Testis (tissue), 3 donors: ENCODE data around the gene ARRDC2. TPM values are rescaled to one million over a fixed set of nuclear protein-coding genes. Genes with fewer than 3 reads are reported as not detected.

Experiments used
- polyA plus RNA-seq: library from polyadenylated mRNA; stranded (reverse); fragments of 350-450 nt; fragmentation: Illumina TruSeq; extraction: RNeasy Lipid Tissue Mini Kit (QIAGEN cat#74804); gene quantifications from one replicate; pipeline ENCODE4 v1.2.3, GENCODE V29; 2014; ENCODE audit warnings: low read depth, low replicate concordance; ENCODE audit not compliant: insufficient read depth
- small RNA-seq, 2 donors: library from RNA; depleted of rRNA; stranded (forward); fragments of <200 nt; gene quantifications; one replicate each; pipeline ENCODE3, GENCODE V24; 2016
- total RNA-seq, 2 donors: library from RNA; depleted of rRNA; stranded (reverse); fragments of >200 nt; gene quantifications; one replicate each; pipeline ENCODE4 v1.2.3, GENCODE V29; 2016

The ARRDC2 gene
- total and polyA plus RNA-seq, 3 donors from 2014 or later, result 10.3 to 15.3 (median 13.0) TPM

Small RNA genes lying within 50 kb of the gene (small RNA-seq; reads per million reads assigned to genes)
- gene RNA5SP468, result 0 reads per million in 2 donors

Other genes starting within 250 kb of the ARRDC2 start
- under 1 TPM; 0.19 to 0.71 TPM for gene B3GNT3, start 213.0 kb upstream of the ARRDC2 start, total RNA-seq
- 0.63 TPM for gene B3GNT3, start 213.0 kb upstream of the ARRDC2 start, polyA plus RNA-seq
- 100 to 1,000 TPM in 1 of 2 donors, 10 to 100 TPM in 1; 39.0 to 183 TPM for gene INSL3, start 186.7 kb upstream of the ARRDC2 start, total RNA-seq
- gene INSL3, start 186.7 kb upstream of the ARRDC2 start, polyA plus RNA-seq, result 1,477 TPM
- gene JAK3, start 160.2 kb upstream of the ARRDC2 start, total RNA-seq, result 10 to 100 TPM in 1 of 2 donors, 1 to 10 TPM in 1; 5.0 to 10.5 TPM
- gene JAK3, start 160.2 kb upstream of the ARRDC2 start, polyA plus RNA-seq, result 3.5 TPM
- 1,000 to 10,000 TPM in 1 of 2 donors, 100 to 1,000 TPM in 1; 551 to 1,098 TPM for gene RPL18A, start 148.3 kb upstream of the ARRDC2 start, total RNA-seq
- gene RPL18A, start 148.3 kb upstream of the ARRDC2 start, polyA plus RNA-seq, result 828 TPM
- 1 to 10 TPM in 1 of 2 donors, under 1 TPM in 1; 0.79 to 1.4 TPM for gene SLC5A5, start 136.2 kb upstream of the ARRDC2 start, total RNA-seq
- 1.1 TPM for gene SLC5A5, start 136.2 kb upstream of the ARRDC2 start, polyA plus RNA-seq
- 10 to 100 TPM; 51.5 to 69.5 TPM for gene CCDC124, start 75.2 kb upstream of the ARRDC2 start, total RNA-seq
- 75.0 TPM for gene CCDC124, start 75.2 kb upstream of the ARRDC2 start, polyA plus RNA-seq
- 10 to 100 TPM; 10.3 to 15.9 TPM for gene KCNN1, start 41.1 kb upstream of the ARRDC2 start, total RNA-seq
- gene KCNN1, start 41.1 kb upstream of the ARRDC2 start, polyA plus RNA-seq, result 4.4 TPM
- gene IL12RB1, start 78.8 kb downstream of the ARRDC2 start, total RNA-seq, result 1 to 10 TPM in 1 of 2 donors, under 1 TPM in 1; 0.39 to 2.5 TPM
- gene IL12RB1, start 78.8 kb downstream of the ARRDC2 start, polyA plus RNA-seq, result 1.8 TPM
- gene MAST3, start 89.6 kb downstream of the ARRDC2 start, total RNA-seq, result 10 to 100 TPM in 1 of 2 donors, 1 to 10 TPM in 1; 9.7 to 11.2 TPM
- gene MAST3, start 89.6 kb downstream of the ARRDC2 start, polyA plus RNA-seq, result 5.0 TPM
- 10 to 100 TPM; 87.6 to 94.3 TPM for gene PIK3R2, start 145.0 kb downstream of the ARRDC2 start, total RNA-seq
- gene PIK3R2, start 145.0 kb downstream of the ARRDC2 start, polyA plus RNA-seq, result 21.0 TPM
- 1 to 10 TPM; 3.2 to 7.4 TPM for gene IFI30, start 165.6 kb downstream of the ARRDC2 start, total RNA-seq
- 47.6 TPM for gene IFI30, start 165.6 kb downstream of the ARRDC2 start, polyA plus RNA-seq
- 10 to 100 TPM; 15.2 to 15.8 TPM for gene MPV17L2, start 185.0 kb downstream of the ARRDC2 start, total RNA-seq
- 11.2 TPM for gene MPV17L2, start 185.0 kb downstream of the ARRDC2 start, polyA plus RNA-seq
- 1 to 10 TPM; 2.8 to 4.6 TPM for gene RAB3A, start 195.9 kb downstream of the ARRDC2 start, total RNA-seq
- gene RAB3A, start 195.9 kb downstream of the ARRDC2 start, polyA plus RNA-seq, result 6.3 TPM
- gene PDE4C, start 218.3 kb downstream of the ARRDC2 start, total RNA-seq, result 10 to 100 TPM in 1 of 2 donors, 1 to 10 TPM in 1; 7.1 to 19.5 TPM
- 5.7 TPM for gene PDE4C, start 218.3 kb downstream of the ARRDC2 start, polyA plus RNA-seq